IMR-90 (cell line): ENCODE results near the gene COX7A2L.
A peak's percentile ranks its signal among the peaks of the same experiment; 100 is the strongest.

Experiments
- CTCF ChIP-seq: conservative IDR thresholded peaks from 2 replicates; pipeline ENCODE4 v1.5.1; 2012; ENCODE audit warnings: mild to moderate bottlenecking, low read depth, low read length, improper control_type of control experiment
- FOS ChIP-seq: fragments of 150-350 bp; IDR thresholded peaks from 2 replicates; pipeline ENCODE4 v1.6.1; 2016; ENCODE audit warnings: low read depth, low read length
- POLR2A ChIP-seq: IDR thresholded peaks from 2 replicates; pipeline ENCODE4 v1.6.1; 2012; ENCODE audit warnings: mild to moderate bottlenecking, low read depth, low read length
- SMC3 ChIP-seq: fragments of 150-350 bp; IDR thresholded peaks from 2 replicates; pipeline ENCODE4 v1.6.1; 2016; ENCODE audit warnings: low read depth, mild to moderate bottlenecking, antibody characterized with exemption, low read length, moderate library complexity
- USF2 ChIP-seq: fragments of 150-350 bp; IDR thresholded peaks from 2 replicates; pipeline ENCODE4 v1.6.1; 2017; ENCODE audit warnings: mild to moderate bottlenecking, antibody characterized with exemption, low read length, low read depth

DNA sequence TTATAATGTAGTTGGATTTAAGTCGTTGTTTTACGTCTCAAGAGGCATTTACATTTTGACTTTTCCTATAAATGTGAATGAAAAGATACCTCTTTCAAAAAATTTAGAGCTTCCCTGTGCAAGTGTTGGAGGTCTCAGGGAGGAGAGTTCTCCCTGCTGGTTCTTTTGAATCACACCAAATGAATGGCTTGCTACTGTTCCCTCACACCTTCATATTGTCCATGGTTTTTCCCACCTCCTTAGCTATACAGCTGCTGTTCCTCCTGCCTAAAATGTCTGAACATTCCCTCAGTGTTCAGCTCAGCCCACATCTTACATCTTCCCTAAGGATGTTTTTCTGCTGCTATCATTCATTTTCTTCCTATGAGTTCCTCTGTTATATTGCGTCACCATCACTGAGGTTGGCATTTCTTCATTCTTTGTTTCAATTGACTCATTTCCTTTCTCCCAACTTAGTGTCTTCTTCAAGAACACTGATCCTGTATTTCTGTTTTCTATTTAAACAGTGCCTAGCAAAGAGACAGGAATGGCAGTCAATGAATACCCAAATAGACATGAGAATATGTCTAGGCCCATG lies 46.0 kb downstream of the COX7A2L start:
- TF ChIP-seq CTCF: no peak
- no peak for TF ChIP-seq SMC3
- no peak for TF ChIP-seq POLR2A
- TF ChIP-seq USF2: no peak
- TF ChIP-seq FOS: peak; percentile 63
